Fibroblast of skin of scalp (primary cell): ENCODE results near the gene COL6A1.
"Not testable (repeated sequence)": the region's sequence is repeated elsewhere in the genome, so short reads cannot be mapped to it uniquely, and the experiment has no call there.

ENCODE experiments used
- DNase-seq: peaks from one replicate; pipeline ENCODE4 v3.0.0-alpha.2; 2013

Gene COL6A1

GRCh38 chr21:46032100-46032499, 50.5 kb downstream of the COL6A1 start:
- no peak for DNase-seq

DNA sequence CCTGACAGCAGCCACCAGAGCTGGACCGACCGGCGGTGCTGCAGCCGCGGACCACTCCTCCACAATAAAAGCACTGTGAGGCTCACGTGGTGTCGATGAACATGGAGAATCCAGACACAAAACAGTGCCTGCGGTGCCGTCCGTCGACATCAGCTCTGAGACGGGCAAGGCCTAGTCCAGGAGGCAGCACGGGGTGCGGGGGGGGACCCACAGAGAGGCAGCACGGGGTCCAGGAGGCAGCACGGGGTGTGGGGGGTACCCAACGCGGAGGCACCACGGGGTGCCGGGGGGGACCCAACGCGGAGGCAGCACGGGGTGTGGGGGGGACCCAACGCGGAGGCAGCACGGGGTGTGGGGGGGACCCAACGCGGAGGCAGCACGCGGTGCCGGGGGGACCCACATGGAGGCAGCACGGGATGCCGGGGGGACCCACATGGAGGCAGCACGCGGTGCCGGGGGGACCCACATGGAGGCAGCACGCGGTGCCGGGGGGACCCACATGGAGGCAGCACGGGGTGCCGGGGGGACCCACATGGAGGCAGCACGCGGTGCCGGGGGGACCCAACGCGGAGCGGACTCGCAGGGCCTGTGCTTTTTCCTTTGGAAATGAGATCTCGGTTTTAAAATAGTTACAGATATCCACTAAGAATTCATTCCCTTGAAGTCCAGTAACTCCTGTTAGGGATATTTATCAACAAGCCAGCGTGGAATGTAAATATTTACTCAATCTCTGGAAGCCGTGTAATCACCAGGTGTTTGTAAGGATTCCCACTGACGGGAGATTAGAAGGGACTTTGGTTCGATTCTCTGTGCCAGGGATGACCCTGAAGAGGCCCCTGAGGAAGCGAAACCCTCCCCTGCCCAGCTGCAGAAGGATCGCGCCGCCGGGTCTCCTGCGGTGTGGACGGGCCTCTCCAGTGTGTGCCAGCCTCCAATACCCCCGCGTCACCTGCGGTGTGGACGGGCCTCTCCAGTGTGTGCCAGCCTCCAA, 52.1 kb downstream of the COL6A1 start:
- DNase-seq: no peak

GRCh38 chr21:46035809-46036695, 54.5 kb downstream of the COL6A1 start:
- DNase-seq: peak; percentile 92

- DNase-seq: no peak
Observed at GRCh38 chr21:46036696-46037330, 55.2 kb downstream of the COL6A1 start.

DNA sequence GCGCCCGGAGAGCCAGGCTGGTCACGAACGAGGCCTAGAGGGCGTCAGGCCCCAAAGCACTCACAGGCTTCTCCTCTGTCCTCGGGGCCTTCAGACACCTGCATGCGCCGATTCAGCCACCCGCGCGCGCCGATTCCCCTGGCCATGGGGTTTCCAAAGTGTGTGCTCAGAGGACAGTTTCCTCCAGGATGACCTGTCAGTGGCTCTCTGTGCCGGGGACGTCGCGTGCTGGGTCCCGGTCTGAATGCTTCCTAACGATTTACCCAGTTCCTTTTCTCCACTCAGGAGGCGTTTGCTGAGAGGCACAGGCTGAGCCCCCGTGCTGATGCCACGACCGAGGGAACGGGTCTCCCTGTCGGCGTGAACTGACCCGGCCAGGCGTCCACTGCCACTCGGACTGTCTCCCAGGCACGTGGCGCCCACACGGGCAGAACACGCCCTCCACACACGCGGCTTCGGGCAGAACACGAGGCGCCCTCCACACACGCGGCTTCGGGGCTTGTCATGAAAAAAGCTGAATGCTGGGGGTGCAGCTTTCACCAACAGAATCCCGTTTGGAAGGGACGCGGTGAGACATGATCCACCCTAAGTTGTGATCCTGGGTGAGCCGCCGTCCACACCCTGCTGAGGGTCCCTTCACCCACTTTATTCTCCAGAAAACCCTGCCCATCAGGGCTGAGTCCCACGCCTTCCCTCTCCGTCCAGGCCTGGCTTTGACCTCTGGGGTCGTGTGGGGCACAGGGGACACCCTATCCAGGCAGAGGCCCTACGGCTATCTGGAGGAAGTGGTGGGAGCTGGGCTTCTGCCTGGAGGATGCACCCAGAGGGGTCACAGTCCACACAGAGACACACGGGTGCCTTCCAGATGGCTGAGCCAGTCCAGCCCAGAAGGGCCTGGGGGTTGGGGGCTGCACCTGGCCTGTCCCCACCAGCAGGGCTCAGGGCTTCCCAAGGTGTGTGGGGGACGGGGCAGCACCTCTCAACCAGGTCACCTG, 56.1 kb downstream of the COL6A1 start:
- DNase-seq: no peak

DNA sequence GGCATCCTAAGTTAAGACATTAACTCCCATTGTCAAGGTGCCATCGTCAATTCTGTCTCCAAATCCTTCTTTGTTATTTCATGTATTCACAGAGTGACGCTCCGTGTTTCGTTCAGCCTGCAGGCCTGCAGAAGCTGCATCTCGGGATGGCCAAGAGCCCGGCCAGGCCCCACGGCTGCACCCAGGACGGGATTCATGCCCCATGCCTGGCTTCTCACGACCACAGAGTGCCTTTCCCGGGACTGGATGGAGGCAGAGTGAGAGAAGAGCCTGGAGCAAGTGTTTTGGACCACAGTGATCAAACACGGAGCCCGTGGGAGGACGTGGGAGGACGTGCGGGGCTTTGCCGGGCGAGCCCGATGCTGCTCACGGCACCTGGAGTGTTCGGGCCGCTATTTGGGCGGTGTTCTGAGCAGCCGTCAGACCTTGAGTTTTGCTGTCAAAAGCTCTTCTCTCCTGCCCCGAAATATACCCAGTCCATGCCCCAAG, 56.8 kb downstream of the COL6A1 start:
- no peak for DNase-seq

DNA sequence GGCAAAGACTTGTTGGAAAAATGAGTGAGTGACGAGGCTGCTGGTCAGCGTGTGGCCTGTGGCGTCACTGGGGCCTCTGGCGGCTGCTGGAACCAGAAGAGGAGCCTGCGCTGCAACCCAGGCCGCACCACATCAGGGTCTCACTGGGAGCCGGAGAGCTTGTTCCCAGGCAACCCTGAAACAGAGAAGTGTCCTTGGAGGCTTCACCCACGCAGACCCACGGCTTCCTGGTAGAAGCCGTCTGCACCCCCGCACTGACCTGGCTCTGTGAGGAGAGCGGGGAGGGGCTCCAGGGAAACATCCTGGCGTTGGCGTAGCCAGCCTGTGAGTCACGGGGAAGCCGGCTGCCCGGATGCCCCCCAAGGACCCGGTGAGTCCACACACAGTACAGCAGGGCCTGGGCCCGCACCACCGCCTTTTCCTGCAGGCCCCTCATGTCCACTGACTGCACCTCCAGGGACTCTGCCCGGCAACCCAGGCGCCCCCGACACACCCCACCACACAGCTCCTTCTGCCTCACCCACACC, 57.4 kb downstream of the COL6A1 start:
- peak; percentile 85 for DNase-seq

DNA sequence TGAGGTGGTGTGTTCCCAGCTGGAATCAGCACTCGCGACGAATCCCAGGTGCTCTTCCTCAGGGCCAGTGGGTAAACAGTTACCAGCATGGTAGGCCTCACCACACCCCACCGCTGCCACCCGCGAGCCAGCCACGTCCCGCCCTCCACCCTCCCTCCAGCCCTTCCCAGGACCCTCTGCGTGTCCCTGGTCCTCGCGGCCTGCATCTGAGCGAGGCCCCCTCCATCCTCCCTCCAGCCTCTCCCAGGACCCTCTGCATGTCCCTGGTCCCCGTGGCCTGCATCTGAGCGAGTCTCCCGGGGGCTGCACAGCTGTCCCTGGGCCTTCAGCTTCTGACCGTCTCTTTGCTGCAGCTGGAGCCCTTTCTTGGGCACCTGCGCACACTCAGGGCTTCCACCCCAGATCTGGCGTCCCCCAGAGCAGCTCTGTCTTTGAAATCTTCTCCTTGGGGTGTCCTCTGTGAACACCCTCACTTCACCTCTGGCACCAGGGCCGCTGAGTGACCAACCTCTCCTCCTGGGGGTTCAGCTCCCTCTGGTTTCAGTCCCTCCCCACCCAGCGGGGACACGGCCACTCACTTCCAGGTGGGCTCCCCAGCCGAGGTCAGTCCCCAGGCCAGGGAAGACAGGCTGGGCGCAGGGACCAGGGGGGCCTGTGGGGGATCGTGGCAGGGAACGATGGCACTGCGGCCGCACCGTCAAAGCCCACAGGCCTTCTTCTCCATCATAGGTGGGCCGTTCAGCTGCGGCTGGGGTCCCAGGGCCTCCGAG, 58.5 kb downstream of the COL6A1 start:
- no peak for DNase-seq

DNA sequence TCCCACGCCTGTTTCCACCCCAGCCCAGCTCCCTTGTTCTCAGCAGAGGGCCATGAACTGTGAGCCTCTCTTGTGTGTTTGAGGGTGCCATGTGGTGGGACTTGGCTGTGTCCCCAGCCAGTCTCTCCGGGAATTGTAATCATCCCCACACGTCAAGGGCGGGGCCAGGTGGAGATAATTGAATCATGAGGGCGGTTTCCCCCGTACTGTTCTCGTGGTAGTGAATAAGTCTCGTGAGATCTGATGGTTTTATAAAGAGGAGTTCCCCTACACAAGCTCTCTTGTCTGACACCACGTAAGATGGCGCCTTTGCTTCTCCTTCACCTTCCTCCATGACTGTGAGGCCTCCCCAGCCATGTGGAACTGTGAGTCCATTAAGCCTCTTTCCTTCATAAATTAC, 59.1 kb downstream of the COL6A1 start:
- DNase-seq: no peak

GRCh38 chr21:46041183-46041582, 59.6 kb downstream of the COL6A1 start:
- no peak for DNase-seq

DNA sequence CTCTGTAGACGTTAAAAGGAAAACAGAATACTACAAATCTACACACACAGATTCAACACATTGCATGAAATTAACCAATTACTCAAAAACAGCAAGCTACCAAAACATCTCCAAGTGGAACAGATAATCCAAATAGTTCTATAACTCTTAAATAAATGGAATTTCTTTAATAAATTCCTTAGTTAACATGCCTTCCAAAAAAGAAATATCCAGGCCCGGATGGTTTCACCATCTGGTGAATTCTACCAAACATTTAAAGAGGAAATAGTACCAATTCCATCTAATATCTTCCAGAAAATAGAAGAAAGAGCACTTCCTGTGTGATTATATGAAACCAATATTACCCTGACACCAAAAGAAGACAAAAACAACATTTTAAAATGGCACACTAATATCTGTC, 63.6 kb downstream of the COL6A1 start:
- peak; percentile 59 for DNase-seq

- DNase-seq: no peak
Observed at GRCh38 chr21:46046471-46046870, 64.9 kb downstream of the COL6A1 start.

DNA sequence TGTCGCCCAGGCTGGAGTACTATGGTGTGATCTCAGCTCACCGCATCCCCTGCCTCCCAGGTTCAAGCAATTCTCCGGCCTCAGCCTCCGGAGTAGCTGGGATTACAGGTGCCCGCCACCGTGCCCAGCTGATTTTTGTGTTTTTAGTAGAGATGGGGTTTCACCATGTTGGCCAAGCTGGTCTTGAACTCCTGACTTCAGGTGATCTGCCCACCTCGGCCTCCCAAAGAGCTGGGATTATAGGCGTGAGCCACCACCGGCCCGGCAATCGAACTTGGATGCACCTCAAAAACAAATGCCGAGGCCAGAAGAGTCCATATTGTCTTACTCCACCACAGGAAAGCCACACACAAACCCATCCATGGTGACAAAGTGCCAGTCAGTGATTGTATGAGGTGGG, 65.3 kb downstream of the COL6A1 start:
- DNase-seq: not testable (repeated sequence)

DNA sequence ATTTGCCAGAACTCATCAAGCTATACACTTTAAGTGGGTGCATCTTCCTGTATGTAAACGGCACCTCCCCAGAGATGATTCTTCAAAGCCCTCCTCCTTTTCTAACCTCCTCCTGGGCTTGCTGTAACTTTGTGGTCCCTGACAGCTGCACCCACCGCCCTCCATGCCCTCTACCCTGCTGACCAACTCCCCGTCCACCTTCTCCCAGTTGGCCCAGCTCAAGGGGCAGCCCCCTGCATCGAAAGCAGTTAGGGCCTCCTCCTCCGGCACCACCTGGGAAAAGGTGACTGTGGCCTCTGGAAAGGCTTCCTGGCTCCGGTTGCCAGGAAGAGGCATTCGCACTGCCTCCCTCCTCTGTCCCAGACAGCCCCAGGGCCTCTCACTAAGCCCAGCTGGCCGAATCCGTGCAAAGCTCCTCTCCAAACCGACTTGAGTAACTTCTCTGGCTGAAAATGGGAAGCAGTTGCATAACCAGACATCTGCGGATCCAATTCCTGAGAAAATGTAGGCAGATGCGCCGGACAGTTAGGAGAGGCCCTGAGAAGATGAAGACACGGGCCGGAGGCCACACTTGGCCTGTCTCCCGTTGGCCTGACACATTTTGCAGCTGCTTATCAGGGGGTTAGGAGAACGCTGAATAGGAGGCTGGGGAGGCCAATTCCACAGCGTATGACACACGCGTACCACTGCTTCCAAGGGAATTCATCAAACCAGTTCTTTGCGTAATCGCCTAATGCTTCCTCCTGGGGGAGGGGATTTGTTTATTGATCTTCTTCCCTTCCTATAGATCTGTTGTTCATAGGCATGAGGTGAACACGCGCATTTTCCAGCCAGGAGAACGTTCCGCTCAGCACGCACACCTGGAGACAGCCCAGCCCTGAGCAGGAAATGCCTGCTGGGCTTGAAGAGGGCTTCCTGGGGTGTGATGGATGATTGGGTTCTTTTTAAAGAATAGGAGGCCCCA, 67.6 kb downstream of the COL6A1 start:
- DNase-seq: peak; percentile 100

DNA sequence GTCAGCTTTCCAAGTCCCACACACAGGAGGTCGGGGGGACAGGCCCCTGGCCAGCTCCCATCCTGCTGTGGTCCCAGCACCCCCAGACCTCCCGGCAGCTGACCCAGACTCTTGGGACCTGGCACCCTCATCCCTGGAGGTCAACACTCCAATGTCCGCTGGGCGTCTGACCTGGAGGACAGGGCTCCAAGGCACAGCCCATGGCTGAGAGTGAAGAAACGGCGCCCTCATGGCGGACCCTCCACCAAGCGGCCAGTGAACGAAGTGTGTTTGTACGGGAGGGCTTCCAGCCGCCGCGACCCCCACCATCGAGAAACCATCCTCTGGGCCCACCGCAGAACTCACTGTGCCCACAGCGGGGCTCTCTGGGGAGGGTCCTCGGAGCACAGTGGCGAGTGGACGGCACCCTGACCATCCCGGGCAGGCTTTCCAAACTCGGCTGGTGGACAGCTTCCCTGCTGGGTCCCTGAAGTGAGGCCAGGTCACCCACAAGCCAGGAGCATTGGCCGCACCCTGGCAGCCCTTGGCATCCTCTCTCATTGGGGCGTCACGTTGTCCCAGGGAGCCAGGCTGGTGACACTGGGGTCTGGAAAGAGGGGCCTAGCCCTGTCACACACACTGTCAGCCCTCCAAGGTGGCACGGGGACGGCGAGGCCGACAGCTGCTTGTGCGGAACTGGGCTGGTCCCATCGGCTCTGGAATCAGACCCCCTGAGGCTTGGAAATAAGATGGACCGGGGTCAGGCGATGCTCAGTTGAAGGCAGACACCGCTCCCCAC, 68.5 kb downstream of the COL6A1 start:
- no peak for DNase-seq

GRCh38 chr21:46050668-46051378, 69.3 kb downstream of the COL6A1 start:
- DNase-seq: no peak

DNA sequence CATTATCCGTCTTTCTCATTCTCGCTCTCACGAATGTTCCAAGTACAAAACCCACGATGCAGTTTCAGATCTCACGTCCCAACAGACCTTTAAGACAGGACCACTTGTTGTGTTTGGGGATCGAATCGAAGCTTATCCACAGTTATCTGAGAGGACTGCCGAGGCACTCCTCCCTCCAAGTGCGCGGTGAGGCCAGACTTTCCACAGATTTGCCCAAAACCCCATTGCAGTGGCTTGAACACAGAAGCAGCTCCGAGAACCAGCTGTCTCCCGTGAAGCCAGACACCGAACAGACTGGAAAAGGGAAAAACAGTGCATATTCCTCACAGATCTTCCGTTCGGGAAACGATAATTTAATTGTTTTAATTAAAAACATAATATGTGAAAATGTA, 69.8 kb downstream of the COL6A1 start:
- no peak for DNase-seq
